ENCODE data around the gene FAM76A.
A peak's percentile ranks its signal among the peaks of the same experiment; 100 is the strongest.
"Not testable (repeated sequence)": the region's sequence is repeated elsewhere in the genome, so short reads cannot be mapped to it uniquely, and the experiment has no call there.

Gene FAM76A

DNA sequence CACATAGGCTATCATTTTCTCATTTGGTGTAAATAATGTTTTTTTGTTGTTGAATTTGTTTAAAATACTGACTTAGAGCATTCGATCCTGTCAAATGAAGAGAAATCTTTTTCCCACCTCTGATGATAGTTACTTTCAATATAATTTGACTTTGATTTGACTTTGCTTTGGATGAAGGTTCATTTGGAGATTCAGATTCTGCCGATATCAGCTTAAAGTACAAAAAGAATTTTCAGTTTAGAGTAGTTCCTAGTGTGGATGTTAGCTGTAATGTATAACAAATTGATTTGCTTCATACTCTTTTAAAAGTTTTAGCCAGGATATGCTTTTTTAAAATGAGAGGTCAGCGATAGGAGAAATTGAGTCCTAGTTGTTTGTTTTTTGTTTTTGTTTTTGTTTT lies 57.2 kb downstream of the FAM76A start:
- DNase-seq = no peak

DNA sequence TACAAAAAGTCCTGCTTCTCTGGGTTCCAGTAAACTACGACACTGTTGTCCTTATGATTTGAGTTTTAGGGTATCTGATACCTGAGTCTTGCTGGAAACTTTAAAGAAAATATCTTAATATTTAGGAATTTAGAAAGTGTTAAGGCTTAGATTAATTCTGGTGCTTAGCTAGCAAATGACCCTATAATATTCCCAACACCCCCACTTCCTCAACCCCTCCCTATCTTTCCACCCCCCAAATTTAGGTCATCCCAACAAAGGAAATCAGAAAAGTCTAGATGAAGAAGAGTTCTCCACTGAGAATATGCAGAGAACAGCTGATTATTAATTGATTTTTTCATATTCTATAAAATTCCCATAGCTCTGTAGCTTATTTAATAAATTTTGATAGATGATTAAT lies 58.9 kb downstream of the FAM76A start:
- no peak for DNase-seq

- DNase-seq = no peak
Observed at GRCh38 chr1:27785781-27786455, 60.2 kb downstream of the FAM76A start.

GRCh38 chr1:27787895-27788294 lies 62.1 kb downstream of the FAM76A start:
- DNase-seq = peak; percentile 2 to 3

- peak; percentile 74 to 84 for DNase-seq
Observed at GRCh38 chr1:27789540-27790041, 63.8 kb downstream of the FAM76A start.

GRCh38 chr1:27790270-27790669 lies 64.5 kb downstream of the FAM76A start:
- DNase-seq = not testable (repeated sequence)

- no peak for DNase-seq
Observed at GRCh38 chr1:27795601-27796000, 69.8 kb downstream of the FAM76A start.

- no peak for DNase-seq
Observed at GRCh38 chr1:27804791-27805190, 79.0 kb downstream of the FAM76A start.

GRCh38 chr1:27806758-27807157 lies 81.0 kb downstream of the FAM76A start:
- DNase-seq = no peak

- no peak for DNase-seq
Observed at GRCh38 chr1:27807385-27807784, 81.6 kb downstream of the FAM76A start.

DNA sequence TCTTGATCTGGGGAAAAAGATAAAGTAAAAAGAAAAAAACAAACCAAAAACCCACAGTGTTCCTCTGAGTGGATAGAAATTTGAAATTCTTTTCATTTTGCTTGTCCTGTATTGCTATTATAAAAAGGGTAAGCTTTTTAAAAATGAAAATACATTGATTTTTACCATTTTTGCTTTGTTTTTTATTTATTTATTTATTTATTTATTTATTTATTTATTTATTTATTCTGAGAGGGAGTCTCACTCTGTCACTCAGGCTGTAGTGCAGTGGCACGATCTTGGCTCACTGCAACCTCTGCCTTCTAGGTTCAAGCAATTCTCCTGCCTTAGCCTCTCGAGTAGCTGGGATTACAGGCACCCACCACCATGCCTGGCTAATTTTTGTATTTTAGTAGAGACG lies 82.4 kb downstream of the FAM76A start:
- not testable (repeated sequence) for DNase-seq

GRCh38 chr1:27809883-27810282 lies 84.1 kb downstream of the FAM76A start:
- DNase-seq = no peak

GRCh38 chr1:27811741-27812500 lies 86.2 kb downstream of the FAM76A start:
- no peak for DNase-seq
